ENCODE measurements around the gene LRRC23. TPM values are rescaled to one million over a fixed set of nuclear protein-coding genes. Genes with fewer than 3 reads are reported as not detected.
"Not testable (repeated sequence)": the region's sequence is repeated elsewhere in the genome, so short reads cannot be mapped to it uniquely, and the experiment has no call there.

Gene LRRC23
- total RNA-seq, 3 donors from 2014 or later (not counting 1 experiment from before 2014, with no cell fraction given) = 8.1 to 16.8 (median 9.8) TPM

DNA sequence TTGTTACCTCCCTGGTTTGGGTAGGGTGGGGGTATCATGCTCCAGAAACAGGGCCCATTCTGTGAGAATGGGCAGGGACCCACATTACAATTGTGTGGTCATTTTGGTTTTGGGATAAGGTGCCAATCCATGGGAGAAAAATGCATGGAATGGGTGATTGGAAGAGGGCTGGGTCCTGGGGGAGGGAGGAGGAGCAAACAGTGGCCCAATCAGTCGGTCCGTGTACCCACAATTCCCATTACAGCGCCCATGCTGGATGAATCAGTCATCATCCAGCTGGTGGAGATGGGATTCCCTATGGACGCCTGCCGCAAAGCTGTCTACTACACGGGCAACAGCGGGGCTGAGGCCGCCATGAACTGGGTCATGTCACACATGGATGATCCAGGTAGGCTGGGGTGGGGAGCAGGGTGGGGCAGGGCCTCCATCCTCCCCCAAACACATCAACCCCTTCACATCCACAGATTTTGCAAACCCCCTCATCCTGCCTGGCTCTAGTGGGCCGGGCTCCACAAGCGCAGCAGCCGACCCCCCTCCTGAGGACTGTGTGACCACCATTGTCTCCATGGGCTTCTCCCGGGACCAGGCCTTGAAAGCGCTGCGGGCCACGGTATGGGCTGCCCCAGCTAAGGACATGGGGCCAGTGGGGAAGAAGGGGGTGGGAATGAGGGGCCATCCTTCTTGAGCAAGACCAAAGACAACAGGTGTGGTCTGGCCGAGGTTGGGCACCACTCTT lies 40.9 kb upstream of the LRRC23 start:
- no peak for DNase-seq
- peaks cover 44% of the 10 kb centered on the region for H3K36me3 ChIP-seq (ENCODE audit: control insufficient read depth, insufficient read depth, low read length)
- no peaks in the 10 kb centered on the region for H3K9me3 ChIP-seq (ENCODE audit: control insufficient read depth, insufficient read depth, low read length)
- TF ChIP-seq CTCF (IDR thresholded peaks at IDR 0.05) = no peak
- no peaks in the 10 kb centered on the region for H3K27me3 ChIP-seq (ENCODE audit: control insufficient read depth, insufficient read depth, low read length)
- no peak for ATAC-seq
- peaks cover 6 to 12% of the 10 kb centered on the region in 2 donors for H3K4me1 Mint-ChIP-seq
- H3K4me3 Mint-ChIP-seq = no peak overlapping the region
- H3K4me3 ChIP-seq (ENCODE audit: low read length) = no peak overlapping the region
- H3K27ac ChIP-seq (ENCODE audit: low read length) = no peak overlapping the region
- peaks cover 16% of the 10 kb centered on the region for H3K4me1 ChIP-seq (ENCODE audit: control insufficient read depth, insufficient read depth, low read length)
- WGBS (ENCODE audit: insufficient coverage) = 97% methylated on average over 13 of the region's 16 CpGs
- no peak overlapping the region for H3K27ac Mint-ChIP-seq
- intact Hi-C loops (cut with micrococcal nuclease) = no loop called here
- H3K27me3 Mint-ChIP-seq (ENCODE audit: low read depth in 2 of 2) = no peaks in the 10 kb centered on the region
- peaks cover 6% of the 10 kb centered on the region for H3K36me3 Mint-ChIP-seq
- H3K9me3 Mint-ChIP-seq = no peaks in the 10 kb centered on the region

DNA sequence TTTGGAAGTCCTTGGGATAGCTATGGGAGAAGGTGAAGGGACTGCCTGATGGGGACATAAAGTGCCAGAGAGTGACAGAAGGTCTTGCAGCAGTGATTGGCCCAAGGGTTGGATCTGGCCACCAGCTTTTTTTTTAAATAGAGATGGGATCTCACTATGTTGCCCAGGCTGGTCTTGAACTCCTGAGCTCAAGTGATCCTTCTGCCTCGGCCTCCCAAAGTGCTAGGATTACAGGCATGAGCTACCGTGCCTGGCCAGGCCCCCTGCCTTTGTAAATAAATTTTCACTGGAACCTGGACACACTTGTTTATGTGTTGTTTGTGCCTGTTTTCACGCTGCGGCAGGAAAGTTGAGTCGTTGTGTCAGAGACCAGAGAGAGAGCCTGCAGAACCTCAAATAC lies 39.3 kb upstream of the LRRC23 start:
- ATAC-seq; H3K27me3 Mint-ChIP-seq (ENCODE audit: low read depth in 2 of 2); H3K9me3 ChIP-seq (ENCODE audit: control insufficient read depth, insufficient read depth, low read length); H3K9me3 Mint-ChIP-seq; H3K27me3 ChIP-seq (ENCODE audit: control insufficient read depth, insufficient read depth, low read length); DNase-seq; H3K4me3 ChIP-seq (ENCODE audit: low read length); intact Hi-C loops (cut with micrococcal nuclease); H3K36me3 Mint-ChIP-seq; H3K27ac ChIP-seq (ENCODE audit: low read length): not testable (repeated sequence)
- H3K4me1 Mint-ChIP-seq = peaks cover 19 to 23% of the 10 kb centered on the region in 2 donors
- peak overlapping the region; percentile 9 for H3K4me3 Mint-ChIP-seq
- WGBS (ENCODE audit: insufficient coverage) = 97% methylated on average over 5 of the region's 5 CpGs
- H3K4me1 ChIP-seq (ENCODE audit: control insufficient read depth, insufficient read depth, low read length) = peaks cover 30% of the 10 kb centered on the region
- peaks cover 39% of the 10 kb centered on the region for H3K36me3 ChIP-seq (ENCODE audit: control insufficient read depth, insufficient read depth, low read length)
- peak overlapping the region in 1 of 2 donors; percentile 63 for H3K27ac Mint-ChIP-seq

DNA sequence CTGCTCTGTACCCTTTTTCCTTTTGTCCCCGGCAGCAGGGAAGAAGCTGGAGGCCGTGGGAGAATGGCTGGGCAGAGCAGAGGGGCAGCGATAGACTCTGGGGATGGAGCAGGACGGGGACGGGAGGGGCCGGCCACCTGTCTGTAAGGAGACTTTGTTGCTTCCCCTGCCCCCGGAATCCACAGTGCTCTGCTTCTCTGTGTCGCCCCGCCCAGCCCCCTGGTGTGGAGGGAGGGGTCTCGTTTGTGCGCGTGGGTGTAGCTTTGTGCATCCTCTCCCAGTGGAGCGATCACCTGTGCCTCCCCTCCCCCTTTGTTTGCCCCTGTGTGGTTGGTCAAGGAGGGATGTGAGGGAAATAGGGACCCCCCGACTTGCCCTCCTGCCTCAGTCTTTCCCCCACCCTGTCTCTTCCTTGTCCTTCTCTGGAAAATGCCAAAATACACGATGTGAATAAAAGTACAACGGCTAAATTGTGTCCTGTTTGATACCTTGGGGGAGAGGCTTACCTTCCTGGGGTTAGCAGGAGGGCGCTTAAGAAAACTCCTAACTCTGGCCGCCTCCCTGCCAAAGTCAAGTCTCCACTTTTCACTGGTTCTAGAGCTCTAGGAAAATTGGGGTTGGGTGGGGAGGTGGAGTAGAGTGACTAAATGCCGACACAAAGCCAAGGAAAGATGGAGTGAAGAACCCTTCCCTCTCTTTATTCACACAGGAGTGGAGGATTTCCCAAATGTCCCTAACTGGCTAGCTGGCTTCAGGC lies 38.3 kb upstream of the LRRC23 start:
- 95% methylated on average over 13 of the region's 19 CpGs for WGBS (ENCODE audit: insufficient coverage)
- peaks cover under 1% of the 10 kb centered on the region for H3K36me3 Mint-ChIP-seq
- no peak for TF ChIP-seq CTCF (IDR thresholded peaks at IDR 0.05)
- Histone ChIP-seq H3K9me3 (ENCODE audit: control insufficient read depth, insufficient read depth, low read length) (no peaks in the 10 kb centered on the region), H3K4me1 (ENCODE audit: control insufficient read depth, insufficient read depth, low read length) (peaks cover 36% of the 10 kb centered on the region), H3K4me3 (ENCODE audit: low read length) (peak overlapping the region; percentile 48), H3K36me3 (ENCODE audit: control insufficient read depth, insufficient read depth, low read length) (peaks cover 37% of the 10 kb centered on the region), H3K27ac (ENCODE audit: low read length) (peak overlapping the region; percentile 71), H3K27me3 (ENCODE audit: control insufficient read depth, insufficient read depth, low read length) (no peaks in the 10 kb centered on the region)
- no peaks in the 10 kb centered on the region for H3K27me3 Mint-ChIP-seq (ENCODE audit: low read depth in 2 of 2)
- H3K27ac Mint-ChIP-seq = peak overlapping the region; percentile 74 to 84
- peak overlapping the region; percentile 95 for H3K4me3 Mint-ChIP-seq
- no peaks in the 10 kb centered on the region for H3K9me3 Mint-ChIP-seq
- DNase-seq (peak in 1 of 2 donors; percentile 30), ATAC-seq (no peak)
- intact Hi-C loops (cut with micrococcal nuclease) = no loop called here
- peaks cover 26 to 34% of the 10 kb centered on the region in 2 donors for H3K4me1 Mint-ChIP-seq

DNA sequence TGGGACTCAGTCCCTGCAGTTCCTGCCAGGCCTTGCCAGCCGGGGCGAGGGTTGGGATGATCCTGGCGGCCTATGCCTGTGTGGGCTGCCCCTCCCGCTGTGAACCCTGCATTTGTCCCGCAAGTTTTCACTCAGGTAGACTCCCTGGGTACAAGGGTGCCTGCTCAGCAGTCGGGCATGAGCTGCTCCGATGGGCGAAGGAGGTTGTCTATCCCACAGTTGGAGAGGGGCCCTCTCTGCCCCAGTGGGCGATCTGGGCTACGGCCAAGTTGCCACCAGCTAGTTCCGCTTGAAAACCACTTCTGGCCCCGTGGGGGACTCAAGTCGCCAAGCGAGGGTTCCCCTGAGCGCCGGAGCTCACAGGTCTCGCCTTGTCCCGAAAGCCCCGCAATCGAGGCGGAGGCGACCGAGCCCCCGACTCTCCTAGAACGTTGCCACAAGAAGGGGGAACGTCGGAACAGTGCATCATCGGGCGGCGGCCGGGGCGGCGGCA lies 37.7 kb upstream of the LRRC23 start:
- H3K27ac ChIP-seq (ENCODE audit: low read length) = peak overlapping the region; percentile 71
- peaks cover 42% of the 10 kb centered on the region for H3K4me1 ChIP-seq (ENCODE audit: control insufficient read depth, insufficient read depth, low read length)
- no peaks in the 10 kb centered on the region for H3K27me3 ChIP-seq (ENCODE audit: control insufficient read depth, insufficient read depth, low read length)
- H3K9me3 ChIP-seq (ENCODE audit: control insufficient read depth, insufficient read depth, low read length) = no peaks in the 10 kb centered on the region
- Mint-ChIP-seq H3K36me3 (no peaks in the 10 kb centered on the region), H3K27me3 (ENCODE audit: low read depth in 2 of 2) (no peaks in the 10 kb centered on the region), H3K4me3 (peak overlapping the region; percentile 95), H3K4me1 (peaks cover 29 to 40% of the 10 kb centered on the region in 2 donors), H3K9me3 (no peaks in the 10 kb centered on the region), H3K27ac (peak overlapping the region; percentile 74 to 84)
- WGBS (ENCODE audit: insufficient coverage) = 4% methylated on average over 33 of the region's 33 CpGs
- DNase-seq (no peak), ATAC-seq (peak in 1 of 3 donors; percentile 1)
- H3K4me3 ChIP-seq (ENCODE audit: low read length) = peak overlapping the region; percentile 48
- TF ChIP-seq CTCF (IDR thresholded peaks at IDR 0.05) = no peak
- intact Hi-C loops (cut with micrococcal nuclease) = no loop called here
- peaks cover 35% of the 10 kb centered on the region for H3K36me3 ChIP-seq (ENCODE audit: control insufficient read depth, insufficient read depth, low read length)
